Endometrial microvascular endothelial cells (primary cell): ENCODE measurements around the gene SFR1. TPM values are rescaled to one million over a fixed set of nuclear protein-coding genes. Genes with fewer than 3 reads are reported as not detected.
"Not testable (repeated sequence)": the region's sequence is repeated elsewhere in the genome, so short reads cannot be mapped to it uniquely, and the experiment has no call there.

ENCODE experiments used
- in situ Hi-C: cut with HindIII; loops from 2 replicates; pipeline ENCODE4 v1.10.0; 2017; ENCODE audit warnings: low sequenced_read_pairs, low pct_unique_long_range_greater_than_20kb; ENCODE audit errors: inconsistent ontology term
- total RNA-seq: library from RNA; depleted of rRNA; stranded (reverse); fragments of >200 nt; gene quantifications from one replicate; pipeline ENCODE4 v1.2.3, GENCODE V29; 2015; ENCODE audit errors: inconsistent ontology term

SFR1 gene
- total RNA-seq, 1 donor from 2014 or later = 11.5 TPM

DNA sequence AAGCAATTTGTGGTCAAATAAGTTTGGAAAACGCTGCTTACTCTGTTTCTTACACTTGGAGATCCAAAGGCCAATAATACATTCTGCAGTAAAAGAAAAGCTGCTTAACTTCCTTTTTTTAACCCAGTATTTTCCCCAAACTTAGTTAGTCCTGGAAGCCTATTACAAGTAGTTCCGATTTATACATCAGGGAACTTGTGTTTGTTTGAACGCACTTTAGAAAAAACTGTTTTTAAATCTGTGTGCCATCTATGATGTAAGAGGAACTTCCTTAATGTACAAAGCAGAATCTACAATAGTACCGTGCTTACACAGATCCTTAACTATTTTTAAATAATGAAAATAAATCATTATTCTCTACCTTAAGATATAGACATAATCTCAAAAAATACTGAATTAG is 23.0 kb downstream of the SFR1 start:
- in situ Hi-C loops = no loop called here

DNA sequence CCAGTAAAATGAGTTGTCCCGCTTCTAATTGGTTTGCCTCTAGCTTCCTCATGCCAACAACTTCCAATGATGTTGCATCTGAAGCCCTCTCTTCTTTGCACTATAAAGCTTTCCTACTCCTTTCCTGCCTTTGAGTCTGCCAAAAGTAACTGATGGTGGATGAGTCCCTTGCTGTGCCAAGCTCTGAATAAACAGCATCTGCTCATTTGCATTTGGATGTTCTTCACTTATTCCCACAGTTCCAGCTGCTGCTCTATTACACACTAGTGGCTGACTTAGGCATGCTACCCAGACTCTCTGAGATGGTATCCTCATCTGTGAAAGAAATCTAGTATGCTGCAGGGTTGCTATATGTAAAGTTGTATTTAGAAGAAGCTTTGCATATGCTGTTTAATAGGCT is 24.9 kb downstream of the SFR1 start:
- in situ Hi-C loops = no loop called here

DNA sequence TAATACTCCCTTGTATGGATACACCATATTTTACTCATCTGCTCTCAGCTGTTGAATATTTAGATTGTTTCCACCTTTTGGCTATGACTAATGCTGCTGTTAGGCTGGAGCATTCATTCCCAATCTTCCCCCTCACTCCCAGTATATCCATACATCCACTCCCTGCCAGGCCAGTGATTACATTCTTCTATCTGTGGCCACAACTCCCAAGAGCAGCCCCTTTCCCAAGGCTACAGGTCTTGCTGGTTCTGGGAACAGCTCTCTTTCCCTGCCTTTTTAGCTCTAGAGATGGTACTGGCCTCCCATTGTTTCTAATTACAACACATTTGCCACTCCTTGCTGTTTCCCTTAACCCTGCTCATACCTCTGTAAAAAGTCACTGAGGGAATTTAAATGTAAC is 28.2 kb downstream of the SFR1 start:
- in situ Hi-C loops = no loop called here

DNA sequence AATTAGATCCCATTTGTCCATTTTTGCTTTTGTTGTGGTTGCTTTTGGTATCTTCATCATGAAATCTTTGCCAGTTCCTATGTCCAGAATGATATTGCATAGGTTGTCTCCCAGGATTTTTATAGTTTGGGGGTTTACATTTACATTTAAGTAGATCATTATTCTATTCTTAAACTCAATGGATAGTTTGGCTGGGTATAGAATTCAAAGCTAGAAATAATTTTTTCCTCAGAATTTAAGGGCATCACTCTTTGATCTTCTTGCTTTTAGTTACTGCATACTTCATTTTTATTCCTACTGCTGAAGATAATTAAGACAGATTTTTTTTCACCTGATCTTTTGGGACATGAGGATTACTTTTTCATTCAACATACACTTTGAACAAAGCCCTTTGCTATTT is 29.8 kb downstream of the SFR1 start:
- in situ Hi-C loops = no loop called here

DNA sequence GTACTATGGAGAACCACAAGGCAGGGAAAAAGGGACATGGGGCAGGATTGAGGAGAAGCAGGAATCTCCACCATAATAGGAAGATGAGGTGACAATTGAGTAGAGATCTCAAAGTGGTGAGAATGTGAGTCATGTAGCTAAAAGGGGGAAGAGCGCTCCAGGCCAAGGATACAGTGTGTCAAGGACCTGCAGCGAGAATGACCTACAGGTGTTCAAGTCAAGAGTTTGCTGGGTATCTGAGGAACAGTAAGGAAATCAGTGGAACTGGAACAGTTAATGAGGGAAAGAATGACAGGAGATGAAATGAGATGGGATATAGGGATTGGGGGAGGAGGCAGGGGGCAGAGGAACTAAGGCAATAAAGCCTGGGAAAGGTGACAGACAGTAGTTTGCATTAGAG is 33.6 kb downstream of the SFR1 start:
- in situ Hi-C loops = no loop called here

DNA sequence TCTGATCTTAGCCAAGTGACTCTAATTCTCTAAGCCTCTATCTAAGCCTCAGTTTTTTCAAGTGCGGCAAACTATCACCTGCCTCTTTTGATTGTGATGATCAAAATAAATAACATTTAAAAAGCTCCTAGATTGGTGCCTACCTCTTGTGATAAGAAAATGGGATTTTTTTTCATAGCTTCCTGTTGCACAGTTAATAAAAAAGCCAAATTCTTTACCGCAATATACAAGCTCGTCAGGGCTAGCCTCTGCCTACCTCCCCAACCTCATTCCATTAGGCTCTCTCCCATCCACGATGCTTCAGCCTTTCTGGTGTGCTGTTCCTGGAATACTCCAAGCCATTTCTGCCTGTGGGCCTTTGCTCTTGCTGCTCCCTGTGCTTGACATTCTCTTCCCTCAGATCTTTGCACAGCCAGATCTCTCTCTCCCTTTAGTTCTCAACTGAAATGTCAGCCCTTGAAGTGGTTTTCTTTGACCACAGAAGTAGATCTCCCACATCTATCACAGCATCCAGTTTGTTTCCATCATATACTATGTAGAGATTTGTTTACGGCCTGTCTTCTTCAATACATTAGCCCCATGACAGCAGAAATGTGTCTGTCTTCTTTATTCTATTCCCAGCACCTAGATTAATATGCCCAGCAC is 48.8 kb downstream of the SFR1 start:
- in situ Hi-C loops = no loop called here

DNA sequence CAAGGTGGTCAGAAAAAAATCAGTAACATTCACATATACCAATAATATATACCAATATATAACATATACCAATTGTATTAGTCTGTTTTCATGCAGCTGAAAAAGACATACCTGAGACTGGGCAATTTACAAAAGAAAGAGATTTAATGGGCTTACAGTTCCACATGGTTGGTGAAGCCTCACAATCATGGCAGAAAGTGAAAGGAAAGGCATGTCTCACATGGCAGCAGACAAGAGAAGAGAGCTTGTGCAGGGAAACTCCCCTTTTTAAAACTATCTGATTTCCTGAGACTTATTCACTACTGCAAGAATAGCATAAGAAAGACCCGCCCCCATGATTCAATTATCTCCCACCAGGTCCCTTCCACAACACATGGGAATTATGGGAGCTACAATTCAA is 52.2 kb downstream of the SFR1 start:
- in situ Hi-C loops = not testable (repeated sequence)

Other genes with a start within 250 kb of the SFR1 start
- gene STN1, start 204.0 kb upstream of the SFR1 start, total RNA-seq = 40.7 TPM
- gene SLK, start 155.0 kb upstream of the SFR1 start, total RNA-seq = 47.3 TPM
- 5.7 TPM for gene COL17A1, start 36.3 kb upstream of the SFR1 start, total RNA-seq
- 0.56 TPM for gene CFAP43, start 110.2 kb downstream of the SFR1 start, total RNA-seq
- 250 TPM for gene GSTO1, start 132.7 kb downstream of the SFR1 start, total RNA-seq
- 0.19 TPM for gene GSTO2, start 147.0 kb downstream of the SFR1 start, total RNA-seq
- gene ITPRIP, start 216.3 kb downstream of the SFR1 start, total RNA-seq = 51.8 TPM
- gene CFAP58, start 231.7 kb downstream of the SFR1 start, total RNA-seq = 0.28 TPM